HG03025 (cell line): Measurements from ENCODE around the gene GLI3.
"Not testable (repeated sequence)": the region's sequence is repeated elsewhere in the genome, so short reads cannot be mapped to it uniquely, and the experiment has no call there.

Experiments
- ATAC-seq: cut with Tn5 transposase; IDR thresholded peaks from one replicate; pipeline ENCODE4 v1.9.1; 2021; ENCODE audit warnings: mild to moderate bottlenecking, moderate library complexity; ENCODE audit not compliant: unreplicated experiment, low FRiP score

The GLI3 gene

GRCh38 chr7:42214060-42214679 is 22.8 kb downstream of the GLI3 start:
- ATAC-seq: no peak

- no peak for ATAC-seq
Observed at GRCh38 chr7:42213093-42213492, 23.9 kb downstream of the GLI3 start.

- no peak for ATAC-seq
Observed at GRCh38 chr7:42212541-42213090, 24.4 kb downstream of the GLI3 start.

- no peak for ATAC-seq
Observed at GRCh38 chr7:42211938-42212337, 25.1 kb downstream of the GLI3 start.

GRCh38 chr7:42210779-42211178 is 26.2 kb downstream of the GLI3 start:
- ATAC-seq: no peak

- ATAC-seq: no peak
Observed at GRCh38 chr7:42210333-42210732, 26.7 kb downstream of the GLI3 start.

GRCh38 chr7:42209085-42209484 is 27.9 kb downstream of the GLI3 start:
- ATAC-seq: not testable (repeated sequence)

- no peak for ATAC-seq
Observed at GRCh38 chr7:42208572-42208971, 28.4 kb downstream of the GLI3 start.

GRCh38 chr7:42207420-42207819 is 29.6 kb downstream of the GLI3 start:
- ATAC-seq: no peak

GRCh38 chr7:42203336-42203735 is 33.7 kb downstream of the GLI3 start:
- no peak for ATAC-seq

- no peak for ATAC-seq
Observed at GRCh38 chr7:42202601-42203000, 34.4 kb downstream of the GLI3 start.

GRCh38 chr7:42198974-42199668 is 37.9 kb downstream of the GLI3 start:
- no peak for ATAC-seq

- ATAC-seq: no peak
Observed at GRCh38 chr7:42198296-42198695, 38.7 kb downstream of the GLI3 start.

- no peak for ATAC-seq
Observed at GRCh38 chr7:42197451-42197850, 39.6 kb downstream of the GLI3 start.

GRCh38 chr7:42194238-42194637 is 42.8 kb downstream of the GLI3 start:
- no peak for ATAC-seq

GRCh38 chr7:42193471-42194129 is 43.4 kb downstream of the GLI3 start:
- ATAC-seq: no peak

GRCh38 chr7:42192851-42193461 is 44.1 kb downstream of the GLI3 start:
- ATAC-seq: no peak

GRCh38 chr7:42192066-42192465 is 44.9 kb downstream of the GLI3 start:
- ATAC-seq: no peak

- no peak for ATAC-seq
Observed at GRCh38 chr7:42189535-42189934, 47.5 kb downstream of the GLI3 start.

GRCh38 chr7:42186151-42186550 is 50.9 kb downstream of the GLI3 start:
- no peak for ATAC-seq

- no peak for ATAC-seq
Observed at GRCh38 chr7:42185726-42186125, 51.3 kb downstream of the GLI3 start.
